Measurements from ENCODE around the gene DDX5.
"Not testable (repeated sequence)": the region's sequence is repeated elsewhere in the genome, so short reads cannot be mapped to it uniquely, and the experiment has no call there.

The DDX5 gene

DNA sequence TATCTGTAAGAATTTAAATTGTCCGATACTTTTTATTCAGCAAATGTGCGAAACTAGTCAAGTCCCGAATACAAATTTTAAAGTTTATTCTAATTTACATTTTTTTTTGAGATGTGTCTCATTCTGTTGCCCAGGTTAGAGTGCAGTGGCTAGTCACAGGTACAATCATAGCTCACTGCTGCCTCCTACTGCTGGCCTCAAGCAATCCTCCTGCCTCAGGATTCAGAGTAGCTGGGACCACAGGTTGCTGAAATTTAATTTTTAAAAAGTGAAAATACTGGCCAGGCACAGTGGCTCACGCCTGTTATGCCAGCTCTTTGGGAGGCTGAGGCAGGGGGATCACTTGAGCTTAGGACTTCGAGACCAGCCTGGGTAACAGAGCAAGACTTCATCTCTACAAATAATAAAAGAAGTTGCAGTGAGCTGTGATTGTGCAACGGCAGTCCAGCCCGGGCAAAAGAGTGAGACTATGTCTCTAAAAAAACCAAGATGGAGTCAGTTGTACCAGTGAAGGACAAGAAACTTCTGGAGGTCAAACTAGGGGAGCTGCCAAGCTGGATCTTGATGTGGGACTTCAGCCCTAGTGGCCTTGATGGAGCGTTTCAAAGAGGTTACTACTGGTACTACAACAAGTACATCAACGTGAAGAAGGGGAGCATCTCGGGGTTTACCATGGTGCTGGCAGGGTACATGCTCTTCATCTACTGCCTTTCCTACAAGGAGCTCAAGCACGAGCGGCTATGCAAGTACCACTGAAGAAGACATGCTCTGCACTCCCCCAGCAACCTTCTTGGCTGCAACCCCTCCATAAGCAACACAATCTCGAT lies 14.8 kb downstream of the DDX5 start:
- no peak for DNase-seq

DNA sequence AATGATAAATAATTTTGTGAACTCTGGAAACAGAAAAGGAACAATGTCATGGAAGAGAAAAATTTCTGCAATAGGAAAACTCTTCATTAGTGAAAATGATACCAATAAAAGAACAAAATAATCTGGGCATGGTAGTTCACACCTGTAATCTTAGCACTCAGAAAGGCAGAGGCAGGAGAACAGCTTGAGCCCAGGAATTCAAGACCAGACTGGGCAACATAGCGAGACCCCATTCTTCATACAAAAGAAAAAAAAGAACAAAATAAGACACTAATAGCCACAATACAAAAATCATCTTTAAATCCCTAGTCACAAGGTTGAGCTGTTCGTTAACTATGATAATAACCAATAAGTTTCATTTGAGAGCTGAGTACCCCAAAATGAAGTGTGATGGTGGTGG lies 17.8 kb downstream of the DDX5 start:
- DNase-seq: no peak

DNA sequence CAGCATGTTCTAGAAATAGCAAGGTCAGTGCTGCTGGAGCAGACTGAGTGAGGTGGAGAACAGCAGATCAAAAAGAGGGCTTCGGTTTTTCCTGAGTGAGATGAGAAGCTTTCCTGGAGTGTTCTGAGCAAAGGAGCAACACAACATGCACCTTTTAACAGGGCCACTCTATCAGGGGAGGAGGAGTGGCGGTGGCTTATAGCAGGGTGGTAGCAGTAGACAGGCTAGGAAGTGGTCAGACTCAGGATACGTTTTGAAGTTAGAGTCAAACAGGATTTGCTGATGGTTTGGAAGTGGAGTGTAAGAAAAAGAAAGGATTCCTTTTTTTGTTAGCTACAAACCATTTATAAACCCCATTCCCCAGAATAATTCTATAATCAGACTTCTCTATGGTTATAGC lies 21.7 kb downstream of the DDX5 start:
- no peak for DNase-seq

DNA sequence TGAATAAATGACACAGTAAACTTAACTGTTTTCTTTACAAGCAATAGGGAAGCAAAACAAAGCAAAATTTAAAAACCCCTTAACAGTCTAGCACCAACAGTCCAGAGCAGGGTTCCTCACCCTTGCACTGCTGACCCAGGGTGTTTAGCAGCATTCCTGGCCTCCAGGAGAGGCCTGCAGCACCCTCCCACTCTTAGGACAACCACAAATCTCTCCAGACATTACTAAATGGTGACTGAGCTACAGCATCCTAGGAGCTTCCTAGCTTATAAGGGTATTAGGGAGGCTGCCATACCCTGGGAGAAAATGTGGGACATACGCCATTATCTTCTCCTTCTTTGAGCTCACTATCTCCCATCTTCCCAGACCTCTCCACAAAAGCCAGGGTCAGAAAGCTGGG lies 25.1 kb downstream of the DDX5 start:
- no peak for DNase-seq

DNA sequence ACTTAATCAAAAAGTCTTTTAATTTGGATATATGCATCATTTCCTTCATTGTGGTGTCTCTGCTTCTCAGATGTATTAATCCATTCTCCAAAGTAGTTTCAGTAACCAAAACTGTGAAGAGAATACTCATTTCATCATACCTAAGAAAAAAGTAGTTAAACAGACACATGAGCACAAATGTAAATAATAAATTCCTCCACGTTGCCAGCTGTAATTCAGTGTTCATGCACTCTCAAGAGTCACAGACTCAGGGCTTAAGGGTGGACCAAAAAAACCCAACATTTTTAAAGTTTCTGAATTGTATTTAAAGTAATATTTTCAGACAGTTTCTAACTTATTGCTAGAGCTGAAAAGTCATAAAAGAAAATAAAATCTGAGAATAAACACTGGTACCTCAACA lies 28.2 kb downstream of the DDX5 start:
- DNase-seq: no peak

DNA sequence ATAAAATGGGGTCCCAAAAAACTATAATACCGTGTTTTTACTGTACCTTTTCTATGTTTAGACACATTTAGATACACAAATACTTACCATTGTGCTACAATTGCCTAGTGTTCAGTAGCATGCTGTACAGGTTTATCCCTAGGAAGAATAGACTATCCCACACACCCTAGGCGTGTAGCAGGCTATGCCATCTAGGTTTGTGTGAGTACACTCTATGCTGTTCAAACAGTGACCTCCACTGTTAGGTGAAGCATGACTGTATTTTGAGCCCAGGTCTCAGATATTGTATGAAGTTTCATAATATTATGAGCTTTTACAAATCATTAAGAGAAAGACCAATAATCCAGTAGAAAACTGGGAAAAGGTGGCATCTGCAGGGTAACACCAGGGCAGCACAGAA lies 33.5 kb downstream of the DDX5 start:
- no peak for DNase-seq

DNA sequence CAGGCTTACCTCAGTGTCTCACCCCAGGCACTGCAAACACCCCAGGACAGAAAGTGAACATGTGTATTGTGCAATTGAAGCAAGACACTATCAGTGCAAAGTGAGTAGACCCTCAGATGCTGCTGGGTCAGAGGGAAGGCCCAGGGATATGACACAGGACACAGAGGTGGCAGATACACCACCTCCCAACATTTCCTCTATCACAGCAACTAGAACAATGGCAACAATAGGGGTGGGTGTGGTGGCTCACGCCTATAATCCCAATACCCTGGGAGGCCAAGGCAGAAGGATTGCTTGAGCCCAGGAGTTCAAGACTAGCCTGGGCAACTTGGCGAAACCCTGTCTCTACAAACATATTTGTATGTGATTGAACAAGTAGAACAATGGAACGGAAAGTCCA lies 34.6 kb downstream of the DDX5 start:
- DNase-seq: no peak

DNA sequence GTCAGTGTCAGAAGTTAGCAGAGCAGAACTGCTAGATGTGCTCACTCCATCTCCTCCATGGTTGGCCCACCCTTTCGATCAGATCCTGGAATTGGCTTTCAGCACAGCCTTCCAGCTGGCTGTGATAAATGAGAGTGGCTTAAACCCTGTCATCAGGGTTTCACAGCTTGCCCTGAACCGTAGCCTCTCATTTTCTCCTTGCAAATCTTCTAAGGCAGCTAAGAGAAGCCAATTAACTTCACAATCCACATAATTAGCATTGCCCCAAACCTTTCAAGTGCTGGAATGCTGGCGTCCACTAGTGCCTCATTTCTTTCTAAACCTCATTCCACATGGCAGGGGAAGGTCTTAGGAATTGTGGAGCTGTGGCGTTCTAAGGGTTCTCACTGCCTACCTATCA lies 35.5 kb downstream of the DDX5 start:
- no peak for DNase-seq

DNA sequence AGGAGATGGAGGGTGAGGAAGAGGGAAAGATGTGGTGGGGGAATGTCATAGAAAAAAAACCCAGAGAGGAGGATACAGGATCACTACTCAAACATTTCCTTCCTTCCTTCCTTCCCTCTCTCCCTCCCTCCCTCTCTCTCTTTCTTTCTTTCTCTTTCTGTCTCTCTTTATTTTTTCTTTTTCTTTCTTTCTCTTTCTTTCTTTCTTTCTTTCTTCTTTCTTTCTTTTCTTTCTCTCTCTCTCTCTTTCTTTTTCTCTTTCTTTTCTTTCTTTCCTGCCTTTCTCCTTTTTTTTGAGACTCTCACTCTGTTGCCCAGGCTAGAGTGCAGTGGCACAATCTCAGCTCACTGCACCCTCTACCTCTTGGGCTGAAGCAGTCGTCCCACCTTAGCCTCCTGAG lies 39.3 kb downstream of the DDX5 start:
- not testable (repeated sequence) for DNase-seq

DNA sequence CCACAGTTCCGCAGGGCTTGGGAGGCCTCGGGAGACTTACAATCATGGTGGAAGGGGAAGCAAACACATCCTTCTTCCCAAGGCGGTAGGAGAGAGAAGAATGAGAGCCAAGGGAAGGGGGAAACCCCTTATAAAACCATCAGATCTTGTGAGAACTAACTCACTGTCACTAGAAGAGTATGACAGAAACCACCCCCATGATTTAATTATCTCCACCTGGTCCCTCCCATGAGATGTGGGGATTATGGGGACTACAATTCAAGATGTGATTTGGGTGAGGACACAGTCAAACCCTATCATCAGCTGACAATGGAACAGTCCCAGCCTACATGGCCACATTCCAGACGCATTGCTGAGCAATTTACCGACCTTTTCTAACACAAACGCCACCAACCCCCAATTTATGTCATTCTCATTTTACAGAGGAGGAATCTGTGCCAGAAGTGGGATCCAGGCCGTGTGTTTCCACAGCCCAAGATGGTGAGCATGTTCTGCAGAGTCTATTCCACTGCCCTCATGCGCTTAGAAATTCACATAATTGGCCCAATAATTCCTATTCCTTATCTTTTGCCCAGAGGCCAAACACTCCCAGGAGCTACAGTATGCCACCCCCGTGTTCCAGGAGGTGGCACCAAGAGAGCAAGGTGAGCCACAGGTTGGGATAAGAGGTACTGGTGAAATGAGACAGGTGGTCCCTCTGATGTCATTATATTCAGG lies 39.9 kb downstream of the DDX5 start:
- no peak for DNase-seq

DNA sequence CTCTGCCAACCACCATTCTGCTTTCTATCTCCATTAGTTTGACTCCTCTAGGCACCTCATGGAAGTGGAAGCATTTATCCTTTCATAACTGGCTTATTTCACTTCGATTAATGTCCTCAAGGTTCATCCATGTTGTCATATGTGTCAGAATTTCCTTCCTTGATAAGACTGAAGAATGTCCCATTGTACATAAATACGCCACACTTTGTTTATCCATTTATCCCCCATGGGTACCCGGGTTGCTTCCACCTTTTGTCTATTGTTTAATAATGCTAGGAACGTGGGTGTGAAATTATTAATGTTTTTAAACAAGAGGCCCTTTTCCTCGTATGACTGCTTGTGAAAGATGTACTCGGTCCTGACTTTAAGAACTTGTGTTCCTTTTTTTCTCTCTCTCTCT lies 44.3 kb downstream of the DDX5 start:
- no peak for DNase-seq

DNA sequence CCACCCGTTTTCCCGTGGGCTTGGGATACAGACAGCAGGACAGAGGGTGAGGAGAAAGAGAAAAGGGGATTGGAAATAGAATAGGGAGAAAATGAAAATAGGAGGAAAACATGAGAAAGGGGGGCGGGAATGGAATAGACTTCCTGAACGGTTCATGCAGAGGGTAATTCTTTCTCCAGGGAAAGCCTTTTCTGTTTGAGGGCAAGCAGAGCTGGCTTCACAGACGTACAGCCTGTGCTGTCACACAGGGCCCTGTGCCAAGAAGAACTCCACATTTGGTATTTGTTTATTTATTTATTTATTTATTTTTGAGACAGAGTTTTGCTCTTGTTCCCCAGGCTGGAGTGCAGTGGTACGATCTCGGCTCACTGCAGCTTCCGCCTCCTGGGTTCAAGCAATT lies 45.1 kb downstream of the DDX5 start:
- no peak for DNase-seq

DNA sequence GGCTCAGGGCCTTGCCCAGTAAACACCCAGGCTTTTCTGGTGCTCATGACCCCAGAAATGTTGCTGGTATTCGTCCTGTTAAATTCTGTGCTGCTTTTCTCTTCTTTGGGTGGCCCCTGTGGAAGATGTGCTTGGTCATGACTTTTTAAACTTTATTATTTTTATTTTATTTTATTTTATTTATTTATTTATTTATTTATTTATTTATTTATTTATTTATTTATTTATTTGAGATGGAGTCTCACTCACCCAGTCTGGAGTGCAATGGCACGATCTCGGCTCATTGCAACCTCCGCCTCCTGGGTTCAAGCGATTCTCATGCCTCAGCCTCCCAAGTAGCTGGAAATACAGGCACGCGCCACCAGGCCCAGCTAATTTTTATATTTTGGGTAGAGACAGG lies 46.3 kb downstream of the DDX5 start:
- not testable (repeated sequence) for DNase-seq

DNA sequence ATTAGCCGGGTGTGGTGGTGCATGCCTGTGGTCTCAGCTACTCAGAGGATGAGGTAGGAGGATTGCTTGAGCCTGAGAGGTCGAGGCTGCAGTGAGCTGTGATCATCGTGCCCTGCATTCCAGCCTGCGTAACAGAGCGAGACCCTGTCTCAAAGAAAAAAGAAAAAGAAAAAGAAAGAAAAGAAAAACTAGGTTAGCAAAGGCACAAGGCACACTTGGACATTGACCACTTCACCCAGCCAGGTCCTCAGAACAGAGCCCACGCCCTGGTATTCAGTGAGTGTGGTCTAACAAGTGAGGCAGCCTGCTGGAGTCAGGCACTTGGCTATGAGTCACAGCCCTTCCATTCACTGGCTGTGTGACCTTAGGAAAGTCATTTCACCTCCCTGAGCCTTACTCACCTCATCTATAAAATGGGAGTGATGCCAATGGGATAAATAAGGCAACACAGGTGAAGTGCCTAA lies 46.8 kb downstream of the DDX5 start:
- DNase-seq: no peak

DNA sequence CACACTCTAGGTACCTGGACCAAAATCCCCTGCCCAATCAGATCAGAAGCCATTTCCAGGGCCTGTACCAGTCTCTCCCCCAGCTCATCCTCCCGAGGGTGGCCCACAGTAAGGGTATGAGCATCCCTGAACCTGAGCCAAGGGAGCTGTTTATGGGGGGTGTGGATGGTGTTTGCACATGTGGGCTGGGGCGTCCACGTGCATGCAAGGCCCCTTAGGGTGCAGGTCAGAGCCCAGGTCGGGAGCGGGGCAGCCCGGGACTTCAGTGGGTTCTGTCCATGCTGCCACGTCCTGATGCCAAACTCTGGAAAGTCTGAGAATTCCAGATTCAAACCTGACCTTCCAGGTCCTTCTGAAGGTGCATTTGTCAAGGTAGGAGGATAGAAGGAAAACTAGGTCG lies 47.3 kb downstream of the DDX5 start:
- DNase-seq: no peak

DNA sequence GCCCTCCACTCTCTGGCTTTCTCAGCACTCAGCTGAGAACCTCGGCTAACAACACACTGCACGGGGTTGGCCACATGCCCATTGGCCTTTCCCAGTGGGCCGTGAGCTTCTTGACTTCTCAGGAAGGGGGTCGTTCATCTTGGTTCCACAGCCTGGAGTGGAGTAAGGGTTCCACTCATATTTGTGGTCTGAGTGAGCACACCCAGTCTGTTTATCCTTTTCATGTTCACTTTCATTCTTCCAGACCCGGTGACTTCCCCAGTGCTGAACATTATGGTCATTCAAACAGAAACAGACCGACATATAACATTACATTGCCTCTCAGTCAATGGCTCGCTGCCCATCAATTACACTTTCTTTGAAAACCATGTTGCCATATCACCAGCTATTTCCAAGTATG lies 48.9 kb downstream of the DDX5 start:
- no peak for DNase-seq

DNA sequence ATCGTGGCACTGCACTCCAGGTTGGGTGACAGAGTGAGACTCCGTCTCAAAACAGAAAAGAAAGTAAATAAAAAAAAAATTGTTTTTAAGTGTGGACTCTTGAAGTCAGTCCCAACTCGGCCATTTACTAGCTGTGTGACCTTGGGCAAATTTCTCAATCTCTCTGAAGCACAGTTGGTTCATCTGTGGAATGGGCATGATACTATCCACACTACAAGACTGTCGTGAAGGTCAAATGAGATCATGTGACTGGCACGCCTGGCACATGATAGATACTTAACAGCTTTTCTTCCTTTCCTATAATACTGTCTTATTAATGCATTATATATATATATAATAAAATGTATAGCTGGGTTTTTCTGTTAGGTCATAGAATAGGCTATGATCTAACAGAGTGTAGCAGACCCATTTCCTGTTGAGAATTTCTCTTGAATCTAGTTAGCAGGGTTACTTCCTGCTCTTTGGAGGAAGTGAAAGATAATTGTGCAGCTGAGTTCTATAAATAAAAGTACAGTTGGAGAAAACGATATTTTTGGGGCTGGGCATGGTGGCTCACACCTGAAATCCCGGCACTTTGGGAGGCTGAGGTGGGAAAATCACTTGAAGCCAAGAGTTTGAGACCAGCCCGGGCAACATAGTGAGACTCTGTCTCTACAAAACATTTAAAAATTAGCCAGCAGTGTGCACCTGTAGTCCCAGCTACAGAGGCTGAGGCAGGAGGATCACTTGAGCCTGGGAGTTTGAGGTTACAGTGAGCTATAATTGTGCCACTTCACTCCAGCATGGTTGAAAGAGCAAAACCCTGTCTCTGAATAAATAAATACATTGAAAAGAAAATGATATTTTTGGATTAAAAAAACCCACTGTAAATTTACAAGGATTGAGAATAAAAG lies 49.9 kb downstream of the DDX5 start:
- no peak for DNase-seq

DNA sequence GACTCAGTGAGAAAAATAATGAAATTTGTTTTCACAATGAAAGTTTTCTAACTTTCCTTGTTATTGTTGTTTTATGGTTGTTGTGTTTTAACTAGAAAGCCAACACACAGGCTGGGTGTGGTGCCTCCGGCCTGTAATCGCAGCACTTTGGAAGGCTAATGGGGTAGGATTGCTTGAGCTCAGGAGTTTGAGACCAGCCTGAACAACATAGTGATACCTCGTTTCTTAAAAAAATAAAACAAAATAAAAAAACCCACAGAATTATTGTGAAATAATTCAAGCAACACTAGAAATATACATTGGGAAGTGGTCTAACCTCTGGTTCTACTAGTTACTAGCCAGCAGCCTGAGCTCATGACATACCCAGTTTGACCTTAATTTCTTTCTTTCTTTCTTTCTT lies 56.5 kb downstream of the DDX5 start:
- no peak for DNase-seq

DNA sequence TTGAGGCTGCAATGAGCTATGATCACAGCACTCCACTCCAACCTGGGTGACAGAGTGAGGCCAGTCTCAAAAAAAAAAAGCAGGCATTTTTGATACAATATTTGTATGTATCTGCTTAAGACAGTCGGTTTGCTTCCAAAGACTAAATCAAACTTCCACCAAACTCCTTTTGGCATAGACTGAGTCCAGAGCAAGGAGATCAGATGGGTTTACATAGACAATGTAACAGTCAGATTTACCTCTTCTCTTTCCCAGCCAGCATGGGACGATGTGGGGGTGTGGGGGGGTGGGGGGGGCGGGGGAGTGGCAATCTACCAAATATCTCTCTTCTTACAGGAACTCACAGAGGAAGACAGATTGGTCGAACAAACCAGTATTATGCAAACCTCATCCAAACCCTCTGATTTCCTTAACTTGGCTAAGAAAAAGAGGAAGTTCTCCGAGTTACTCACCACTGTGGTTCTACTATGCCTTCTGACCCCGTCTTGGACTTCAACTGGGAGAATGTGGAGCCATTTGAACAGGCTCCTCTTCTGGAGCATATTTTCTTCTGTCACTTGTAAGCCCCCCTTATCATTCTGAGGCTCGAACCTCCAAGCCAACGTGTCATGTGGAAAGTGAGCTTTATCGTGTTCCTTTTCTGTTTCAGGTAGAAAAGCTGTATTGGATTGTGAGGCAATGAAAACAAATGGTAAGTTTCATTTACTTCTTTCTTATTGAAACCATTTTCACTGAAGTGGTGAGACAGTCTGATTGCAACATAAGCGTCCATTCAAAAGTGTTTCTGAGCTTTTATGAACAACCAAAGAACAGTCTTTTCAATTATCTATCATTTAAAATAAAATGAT lies 57.2 kb downstream of the DDX5 start, which contains the start of gene MILR1:
TSS of gene MILR1 (plus strand) at position 451 of the 848 bp plus-strand sequence. CDS start at position 505, 54 bp downstream.
- no peak for DNase-seq

All from 8988T (cell line).